Measurements from ENCODE around the gene ANKFY1. TPM values are rescaled to one million over a fixed set of nuclear protein-coding genes. Genes with fewer than 3 reads are reported as not detected.

The ANKFY1 gene
- polyA plus RNA-seq, 1 of the 3 experiments (the other 2 are of a cell fraction), result 29.6 TPM

- H3K4me1 ChIP-seq (ENCODE audit: control insufficient read depth in 1 of 2, insufficient read depth in 2 of 2, low read depth in 1 of 2, low read length in 1 of 2), result no peaks in the 10 kb centered on the region
- no peaks in the 10 kb centered on the region for H3K27me3 ChIP-seq (ENCODE audit: insufficient read depth)
- 0 out of 2 replicates have a peak, but pooled peaks cover 6% of the 10 kb centered on the region for H4K20me1 ChIP-seq (ENCODE audit: insufficient read depth)
- H3K9me2 ChIP-seq, result no peaks in the 10 kb centered on the region
- no peak overlapping the region for H3K4me2 ChIP-seq
- TF ChIP-seq NRF1 (IDR thresholded peaks at IDR 0.05; ENCODE audit: low read depth, low read length) (no peak), NFIC (IDR thresholded peaks at IDR 0.05; ENCODE audit: borderline replicate concordance) (no peak), ZBTB33 (IDR thresholded peaks at IDR 0.05; ENCODE audit: borderline replicate concordance, low read depth) (no peak), FOXJ3 (CRISPR knock-in tag; IDR thresholded peaks at IDR 0.05) (no peak), JUND (IDR thresholded peaks at IDR 0.05) (no peak), TEAD4 (IDR thresholded peaks at IDR 0.05; ENCODE audit: borderline replicate concordance, insufficient read depth) (no peak), MXI1 (IDR thresholded peaks at IDR 0.05; ENCODE audit: low read depth, low read length) (no peak), FOXM1 (IDR thresholded peaks at IDR 0.05; ENCODE audit: low read depth) (no peak), YY1 (IDR thresholded peaks at IDR 0.05; ENCODE audit: low read depth) (no peak), CHD2 (IDR thresholded peaks at IDR 0.05; ENCODE audit: low read length, partially characterized antibody) (no peak), TCF12 (IDR thresholded peaks at IDR 0.05) (no peak), IRF3 (IDR thresholded peaks at IDR 0.05; ENCODE audit: low read depth, low read length) (no peak), USF2 (IDR thresholded peaks at IDR 0.05; ENCODE audit: borderline replicate concordance, low read depth, low read length) (no peak), EP300 (IDR thresholded peaks at IDR 0.05; ENCODE audit: borderline replicate concordance in 1 of 2, low read depth in 1 of 2, low read length in 1 of 2) (no peak), PBX3 (IDR thresholded peaks at IDR 0.05) (no peak)
- ChIA-PET POLR2A (no interaction called here), CTCF (interaction anchor here (0.7 to 1.4 kb wide), 2 partner anchors 80 to 293 kb away, joined by 3 read pairs; no protein-coding TSS in a partner anchor)
- H3K79me2 ChIP-seq (ENCODE audit: insufficient read depth), result peaks cover 15% of the 10 kb centered on the region
- H3K9me3 ChIP-seq, result no peaks in the 10 kb centered on the region
- H2AFZ ChIP-seq (ENCODE audit: low read depth), result no peak overlapping the region
- no peak overlapping the region for H3K9ac ChIP-seq
- no peak for DNase-seq
- no peaks in the 10 kb centered on the region for H3F3A ChIP-seq (replicated peaks; ENCODE audit: insufficient read depth)
- no peak overlapping the region for H3K27ac ChIP-seq (ENCODE audit: low read depth in 2 of 2, low read length in 1 of 2)
- peaks cover 24 to 45% of the 10 kb centered on the region in 2 experiments for H3K36me3 ChIP-seq (replicated peaks in 1 of 2; ENCODE audit: control insufficient read depth in 1 of 2, insufficient read depth in 2 of 2, low read length in 1 of 2)
- H3K4me3 ChIP-seq (ENCODE audit: low read depth in 2 of 2, low read length in 1 of 2), result no peak overlapping the region
- 86% methylated on average over 3 of the region's 3 CpGs for WGBS (ENCODE audit: low lambda C conversion rate)
These were observed 143.4 kb downstream of the ANKFY1 start for GRCh38 chr17:4120332-4120731.

Data from SK-N-SH (cell line).